ENCODE data around the gene POLRMT.

DNA sequence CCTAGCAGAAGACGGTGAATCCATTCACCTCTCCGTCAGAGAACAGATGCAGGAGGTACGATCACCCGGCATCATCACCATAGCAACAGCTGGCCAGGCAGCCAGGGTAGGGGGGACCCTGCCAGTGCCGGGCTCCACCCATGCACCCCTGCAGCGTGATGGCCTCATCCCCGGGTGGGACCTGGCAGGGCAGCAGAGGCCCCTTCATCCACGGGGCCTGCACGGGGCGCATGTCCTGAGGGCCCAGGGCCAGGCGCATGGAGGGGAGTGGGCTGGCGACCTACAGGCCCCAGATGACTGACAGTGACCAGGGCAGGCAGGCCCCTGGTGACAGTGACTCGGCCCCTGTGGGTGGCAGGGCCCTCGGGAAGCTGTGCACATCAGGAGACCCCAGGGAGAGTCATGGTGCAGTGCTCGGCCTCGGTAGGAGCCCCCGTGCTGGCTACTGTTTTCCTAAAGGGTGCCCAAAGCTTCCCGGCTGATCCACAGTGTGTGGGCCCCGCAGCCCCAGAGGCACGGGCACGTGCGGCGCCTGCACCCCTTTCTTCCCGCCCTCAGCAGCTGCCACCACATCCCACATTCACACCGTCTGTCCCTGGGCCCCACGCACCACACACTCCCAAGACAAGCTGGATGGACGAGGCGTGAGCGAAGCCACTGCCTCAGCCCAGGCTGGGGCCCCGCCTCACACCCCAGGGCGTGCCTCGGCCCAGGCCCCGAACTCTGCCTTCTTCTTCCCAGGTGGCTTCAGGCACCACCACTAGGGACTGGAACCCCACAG lies 24.9 kb upstream of the POLRMT start:
- TF ChIP-seq POLR2A (IDR thresholded peaks at IDR 0.05): no peak
- TF ChIP-seq, protein P1, sequence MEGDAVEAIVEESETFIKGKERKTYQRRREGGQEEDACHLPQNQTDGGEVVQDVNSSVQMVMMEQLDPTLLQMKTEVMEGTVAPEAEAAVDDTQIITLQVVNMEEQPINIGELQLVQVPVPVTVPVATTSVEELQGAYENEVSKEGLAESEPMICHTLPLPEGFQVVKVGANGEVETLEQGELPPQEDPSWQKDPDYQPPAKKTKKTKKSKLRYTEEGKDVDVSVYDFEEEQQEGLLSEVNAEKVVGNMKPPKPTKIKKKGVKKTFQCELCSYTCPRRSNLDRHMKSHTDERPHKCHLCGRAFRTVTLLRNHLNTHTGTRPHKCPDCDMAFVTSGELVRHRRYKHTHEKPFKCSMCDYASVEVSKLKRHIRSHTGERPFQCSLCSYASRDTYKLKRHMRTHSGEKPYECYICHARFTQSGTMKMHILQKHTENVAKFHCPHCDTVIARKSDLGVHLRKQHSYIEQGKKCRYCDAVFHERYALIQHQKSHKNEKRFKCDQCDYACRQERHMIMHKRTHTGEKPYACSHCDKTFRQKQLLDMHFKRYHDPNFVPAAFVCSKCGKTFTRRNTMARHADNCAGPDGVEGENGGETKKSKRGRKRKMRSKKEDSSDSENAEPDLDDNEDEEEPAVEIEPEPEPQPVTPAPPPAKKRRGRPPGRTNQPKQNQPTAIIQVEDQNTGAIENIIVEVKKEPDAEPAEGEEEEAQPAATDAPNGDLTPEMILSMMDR (IDR thresholded peaks at IDR 0.05): no peak

Measured in adrenal gland (tissue), 5 donors.